GM12878 (cell line): ENCODE measurements around the gene UVSSA. TPM values are rescaled to one million over a fixed set of nuclear protein-coding genes. Genes with fewer than 3 reads are reported as not detected.

Experiments
- ATAC-seq: fragments of 200-7000 bp; cut with Tn5 transposase; 3 replicates; pipeline ENCODE4 v1.9.1; 2020; ENCODE audit warnings: mild to moderate bottlenecking, moderate library complexity
- BruUV-seq: library from RNA; stranded (reverse); fragments of 400-500 nt; replicated peaks from 2 replicates; lab custom pipeline; 2021; lab: Mats Ljungman, UMichigan
- CTCF ChIA-PET: fragments of 300-600 bp; sonication (Branson Sonifier 250); formaldehyde crosslinking; extraction: SDS; loops from one replicate; lab custom pipeline; 2021; ENCODE audit warnings: inconsistent platforms; lab: Yijun Ruan, JAX
- POLR2A ChIA-PET: fragments of 350-600 bp; formaldehyde crosslinking; extraction: SDS; loops from one replicate; lab custom pipeline; 2021; ENCODE audit warnings: inconsistent platforms; lab: Charles Lee
- RAD21 ChIA-PET: fragments of 300-600 bp; sonication (Branson Sonifier 250); formaldehyde crosslinking; loops from one replicate; lab custom pipeline; 2023; ENCODE audit warnings: antibody characterized with exemption; ENCODE audit not compliant: unreplicated experiment; lab: Charles Lee
- SMC1A ChIA-PET: fragments of 300-600 bp; sonication (Branson Sonifier 250); formaldehyde crosslinking; loops from one replicate; lab custom pipeline; 2023; ENCODE audit not compliant: unreplicated experiment, uncharacterized antibody; lab: Charles Lee
- DNase-seq: peaks from one replicate; pipeline ENCODE4 v3.0.0-alpha.2; 2011; ENCODE audit warnings: low read depth, low spot score
- FAIRE-seq: peaks from 3 replicates; lab custom pipeline; 2011; peaks lifted over from hg19 to GRCh38; lab: Jason Lieb, UNC
- H2AFZ ChIP-seq: 2 replicates; pipeline ENCODE4 v1.6.0; 2011; ENCODE audit warnings: low read depth, low read length, control low read depth; ENCODE audit not compliant: control insufficient read depth
- H3K27ac ChIP-seq: 2 replicates; pipeline ENCODE4 v1.5.1; 2011; ENCODE audit warnings: control low read depth; ENCODE audit not compliant: control insufficient read depth, insufficient read depth
- H3K27me3 ChIP-seq, 2 experiments: replicated peaks in 1 of 2; 2 replicates each; pipeline versions ENCODE4 v1.6.0 to v1.6.1; 2011; ENCODE audit warnings: low read length in 1 of 2; ENCODE audit not compliant: control insufficient read depth in 2 of 2, insufficient read depth in 2 of 2
- H3K36me3 ChIP-seq, 2 experiments: 2 replicates each; pipeline ENCODE4 v1.5.1; 2011; ENCODE audit warnings: low read length in 1 of 2; ENCODE audit not compliant: control insufficient read depth in 2 of 2, insufficient read depth in 2 of 2
- H3K4me1 ChIP-seq: 2 replicates; pipeline ENCODE4 v1.6.1; 2011; ENCODE audit warnings: mild to moderate bottlenecking, low read length, moderate library complexity, mixed read lengths; ENCODE audit not compliant: control insufficient read depth, insufficient read depth
- H3K4me2 ChIP-seq: 2 replicates; pipeline ENCODE4 v1.6.0; 2011; ENCODE audit warnings: control low read depth; ENCODE audit not compliant: control insufficient read depth, insufficient read depth
- H3K4me3 ChIP-seq: fragments of 200-600 bp; sonication (generic); 2 replicates; pipeline ENCODE4 v1.5.1; 2016
- H3K79me2 ChIP-seq: 2 replicates; pipeline ENCODE4 v1.6.0; 2011; ENCODE audit warnings: low read length; ENCODE audit not compliant: control insufficient read depth, insufficient read depth
- H3K9ac ChIP-seq: 2 replicates; pipeline ENCODE4 v1.8.0; 2011; ENCODE audit warnings: low read length, control low read depth, mixed read lengths; ENCODE audit not compliant: control insufficient read depth, insufficient read depth
- H3K9me3 ChIP-seq: replicated peaks from 3 replicates; pipeline ENCODE4 v1.5.1; 2011; ENCODE audit warnings: mild to moderate bottlenecking, low read length; ENCODE audit not compliant: control insufficient read depth, insufficient read depth
- H4K20me1 ChIP-seq: 2 replicates; pipeline ENCODE4 v1.6.0; 2011; ENCODE audit not compliant: control insufficient read depth, insufficient read depth
- DPF2 ChIP-seq: fragments of 450-650 bp; IDR thresholded peaks from 2 replicates; pipeline ENCODE4 v1.6.1; 2017; ENCODE audit warnings: mild to moderate bottlenecking
- IRF5 ChIP-seq: fragments of 450-650 bp; IDR thresholded peaks from 2 replicates; pipeline ENCODE4 v1.6.1; 2017; ENCODE audit warnings: borderline replicate concordance
- RAD21 ChIP-seq: IDR thresholded peaks from 2 replicates; pipeline ENCODE4 v1.6.1; 2011; ENCODE audit warnings: mild to moderate bottlenecking, low read depth, low read length, moderate library complexity; ENCODE audit not compliant: insufficient read depth
- RUNX3 ChIP-seq: IDR thresholded peaks from 2 replicates; pipeline ENCODE4 v1.6.1; 2012; ENCODE audit warnings: low read length, inconsistent platforms
- STAT1 ChIP-seq: fragments of 450-650 bp; conservative IDR thresholded peaks from 2 replicates; pipeline ENCODE4 v1.6.1; 2014; ENCODE audit warnings: antibody characterized with exemption, mild to moderate bottlenecking
- STAT3 ChIP-seq: IDR thresholded peaks from 2 replicates; pipeline ENCODE4 v1.6.1; 2011; ENCODE audit warnings: low read depth, low read length, improper control_type of control experiment
- SUPT20H ChIP-seq: IDR thresholded peaks from 2 replicates; pipeline ENCODE4 v1.6.1; 2011; ENCODE audit warnings: low read depth, mild to moderate bottlenecking, low read length, moderate library complexity, borderline replicate concordance; ENCODE audit not compliant: control insufficient read depth
- TARDBP ChIP-seq: IDR thresholded peaks from 2 replicates; pipeline ENCODE4 v1.6.1; 2016; ENCODE audit warnings: borderline replicate concordance
- WGBS: methylation state at CpG from one replicate; pipeline ENCODE4 v1.1.6; 2016; ENCODE audit warnings: low lambda C conversion rate; ENCODE audit not compliant: insufficient replicate concordance, insufficient coverage; ENCODE audit errors: missing lambda C conversion rate; 5-methylcytosine and 5-hydroxymethylcytosine counted together
- in situ Hi-C: fragments of 300-500 bp; cut with MboI; formaldehyde crosslinking; loops from 9 replicates; pipeline ENCODE4 v1.14.3; 2018; ENCODE audit warnings: mixed read lengths
- intact Hi-C: fragments of 100-400 bp; cut with micrococcal nuclease; formaldehyde crosslinking; loops from one replicate; pipeline ENCODE4 v1.14.2; 2022; ENCODE audit not compliant: unreplicated experiment
- polyA plus RNA-seq, 11 experiments: library from polyadenylated mRNA; depleted of rRNA in 4 of 11; unstranded in 6 of 11; stranded (reverse) in 5 of 11; fragments of >200 nt; fragmentation: Nextera tagmentation in 4 of 11; fragmentation: Illumina TruSeq in 1 of 11; extraction: Ambion mirVana in 4 of 11; extraction: Trizol in 1 of 11; gene quantifications; 1 replicate in 1 of 11; 2 replicates in 10 of 11; pipeline versions ENCODE4 v1.2.1 to v1.2.3, GENCODE V29; 2011 to 2016; ENCODE audit warnings: inconsistent platforms in 2 of 11, missing spikeins in 2 of 11, low read depth in 1 of 11
- total RNA-seq, 4 experiments: library from RNA; depleted of rRNA in 3 of 4; stranded (reverse); fragments of >200 nt in 3 of 4; fragmentation: Illumina TruSeq in 1 of 4; extraction: Trizol in 1 of 4; gene quantifications; 2 replicates each; pipeline versions ENCODE4 v1.2.1 to v1.2.3, GENCODE V29; 2013 to 2021

The UVSSA gene
- total and polyA plus RNA-seq, 10 of the 15 experiments (the other 5 are each of a cell fraction or from before 2014, with no cell fraction given): 0.34 to 16.8 (median 3.6) TPM

GRCh38 chr4:1344696-1345095 is 2.3 kb upstream of the UVSSA start:
- intact Hi-C loops: loop anchor here (5.0 kb wide), 3 partner anchors 57 to 422 kb away; partner anchors contain the start of gene MAEA
- POLR2A ChIA-PET: interaction anchor here (4.0 kb wide), 1 partner anchor 95 kb away, joined by 42 read pairs; the partner anchor contains the start of gene CTBP1
- CTCF ChIA-PET: interaction anchor here (2.5 to 5.3 kb wide), 2 partner anchors 58 to 214 kb away, joined by 9 to 48 read pairs; no protein-coding TSS in a partner anchor
- BruUV-seq: no TSS peak
- H3K4me2 ChIP-seq: no peak overlapping the region; the same call in 1 of the 2 replicates
- H3K9me3 ChIP-seq: no peaks in the 10 kb centered on the region
- H3K4me3 ChIP-seq: no peak overlapping the region
- in situ Hi-C loops: loop anchor here (5.0 kb wide), 1 partner anchor 52 kb away; no protein-coding TSS in a partner anchor
- WGBS: 76% methylated on average over 12 of the region's 12 CpGs
- DNase-seq (no peak), FAIRE-seq (no peak), ATAC-seq (no peak)
- no peak overlapping the region for H2AFZ ChIP-seq
- no peaks in the 10 kb centered on the region for H3K27me3 ChIP-seq
- H3K4me1 ChIP-seq: peaks cover 7% of the 10 kb centered on the region
- H3K9ac ChIP-seq: no peak overlapping the region
- RAD21 ChIA-PET: interaction anchor here (3.5 to 3.9 kb wide), 2 partner anchors 54 to 213 kb away, joined by 28 to 29 read pairs; partner anchors contain the start of gene MAEA
- H3K79me2 ChIP-seq: peaks cover 16% of the 10 kb centered on the region
- H4K20me1 ChIP-seq: no peaks in the 10 kb centered on the region
- peaks cover 2 to 7% of the 10 kb centered on the region in 2 experiments; a peak in 3 of 4 replicates for H3K36me3 ChIP-seq
- TF ChIP-seq IRF5 (no peak), RUNX3 (no peak), STAT1 (no peak), SUPT20H (no peak), DPF2 (no peak), RAD21 (no peak), TARDBP (no peak), STAT3 (no peak)
- SMC1A ChIA-PET: no interaction called here
- H3K27ac ChIP-seq: no peak overlapping the region
